H1 (cell line): ENCODE measurements around the gene GMPR2. TPM values are rescaled to one million over a fixed set of nuclear protein-coding genes. Genes with fewer than 3 reads are reported as not detected.

Experiments used
- GABPA ChIP-seq: IDR thresholded peaks from 2 replicates; pipeline ENCODE4 v1.6.1; 2011; ENCODE audit warnings: mild to moderate bottlenecking, low read length, moderate library complexity, borderline replicate concordance; ENCODE audit not compliant: insufficient read depth
- POLR2A ChIP-seq, 2 experiments: IDR thresholded peaks; 1 replicate in 1 of 2; 2 replicates in 1 of 2; pipeline ENCODE4 v1.6.1; 2011; ENCODE audit warnings: low read depth in 2 of 2, low read length in 2 of 2, mild to moderate bottlenecking in 2 of 2; ENCODE audit errors: control extremely low read depth in 1 of 2
- SAP30 ChIP-seq: fragments of 300-600 bp; sonication (generic); IDR thresholded peaks from 2 replicates; pipeline ENCODE4 v1.7.1; 2012; ENCODE audit warnings: low read length, moderate library complexity, mild to moderate bottlenecking, inconsistent platforms; ENCODE audit not compliant: insufficient read depth, insufficient replicate concordance
- polyA plus RNA-seq, 7 experiments: library from polyadenylated mRNA; depleted of rRNA in 3 of 7; stranded (reverse) in 5 of 7; unstranded in 2 of 7; fragments of >200 nt in 5 of 7; fragments of 200-250 nt in 2 of 7; gene quantifications; 1 replicate in 5 of 7; 2 replicates in 1 of 7; 4 replicates in 1 of 7; pipeline versions ENCODE4 v1.2.1 to v1.2.3, GENCODE V29; 2011 to 2013; ENCODE audit warnings: missing spikeins in 2 of 7, mixed read lengths in 2 of 7
- total RNA-seq: library from RNA; stranded (reverse); fragmentation: NEBNext Ultra II Directional; extraction: Animal tissue kit (Norgen Biotek cat#: 25700); gene quantifications from 2 replicates; pipeline ENCODE4 v1.2.1, GENCODE V29; 2021
- TF ChIP-seq, protein P1 (sequence below): fragments of 300-600 bp; sonication (generic); IDR thresholded peaks from 2 replicates; pipeline ENCODE4 v1.7.1; 2012; ENCODE audit warnings: low read length, moderate library complexity, mild to moderate bottlenecking, inconsistent platforms; ENCODE audit not compliant: insufficient replicate concordance

The GMPR2 gene
- total and polyA plus RNA-seq, 2 of the 8 experiments (the other 6 are each of a cell fraction or from before 2014, with no cell fraction given), result 61.6 to 85.3 TPM

DNA sequence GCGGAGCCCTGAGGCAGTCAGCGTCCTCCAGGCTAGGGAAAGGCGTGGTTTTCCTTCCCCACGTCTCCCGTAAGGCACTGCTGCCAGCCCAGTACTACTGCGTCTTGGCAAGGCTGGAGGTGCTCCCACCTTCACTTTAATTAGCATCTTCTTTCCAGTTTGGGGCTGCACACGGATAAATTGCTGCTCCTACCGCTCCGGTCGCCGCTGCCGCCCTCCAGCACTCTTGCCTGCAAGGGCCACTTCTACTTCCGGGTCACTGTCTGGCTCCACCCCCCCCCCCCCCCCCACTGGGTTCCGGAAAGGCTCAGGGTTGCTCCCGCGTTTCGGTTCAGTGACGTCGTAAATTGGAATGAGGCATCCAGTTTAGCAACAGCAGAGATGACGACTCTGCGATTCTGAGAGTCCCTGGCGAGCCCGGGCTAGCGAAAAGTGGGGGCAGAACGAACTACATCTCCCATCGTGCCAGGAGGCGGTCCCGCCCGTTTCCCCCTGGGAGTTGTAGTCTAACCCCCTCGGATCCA is 546 bp upstream of the GMPR2 start, which contains the start of gene NEDD8 (continued):
- TF ChIP-seq SAP30 (peak; percentile 43), GABPA (peak; percentile 73; the same call in 1 of the 2 replicates), POLR2A (IDR thresholded peaks at IDR 0.05; ENCODE audit: control extremely low read depth in 1 of 2, low read depth in 2 of 2, low read length in 2 of 2) (peak; percentile 17 to 41; a peak in 2 of 3 replicates)
- TF ChIP-seq, protein P1, sequence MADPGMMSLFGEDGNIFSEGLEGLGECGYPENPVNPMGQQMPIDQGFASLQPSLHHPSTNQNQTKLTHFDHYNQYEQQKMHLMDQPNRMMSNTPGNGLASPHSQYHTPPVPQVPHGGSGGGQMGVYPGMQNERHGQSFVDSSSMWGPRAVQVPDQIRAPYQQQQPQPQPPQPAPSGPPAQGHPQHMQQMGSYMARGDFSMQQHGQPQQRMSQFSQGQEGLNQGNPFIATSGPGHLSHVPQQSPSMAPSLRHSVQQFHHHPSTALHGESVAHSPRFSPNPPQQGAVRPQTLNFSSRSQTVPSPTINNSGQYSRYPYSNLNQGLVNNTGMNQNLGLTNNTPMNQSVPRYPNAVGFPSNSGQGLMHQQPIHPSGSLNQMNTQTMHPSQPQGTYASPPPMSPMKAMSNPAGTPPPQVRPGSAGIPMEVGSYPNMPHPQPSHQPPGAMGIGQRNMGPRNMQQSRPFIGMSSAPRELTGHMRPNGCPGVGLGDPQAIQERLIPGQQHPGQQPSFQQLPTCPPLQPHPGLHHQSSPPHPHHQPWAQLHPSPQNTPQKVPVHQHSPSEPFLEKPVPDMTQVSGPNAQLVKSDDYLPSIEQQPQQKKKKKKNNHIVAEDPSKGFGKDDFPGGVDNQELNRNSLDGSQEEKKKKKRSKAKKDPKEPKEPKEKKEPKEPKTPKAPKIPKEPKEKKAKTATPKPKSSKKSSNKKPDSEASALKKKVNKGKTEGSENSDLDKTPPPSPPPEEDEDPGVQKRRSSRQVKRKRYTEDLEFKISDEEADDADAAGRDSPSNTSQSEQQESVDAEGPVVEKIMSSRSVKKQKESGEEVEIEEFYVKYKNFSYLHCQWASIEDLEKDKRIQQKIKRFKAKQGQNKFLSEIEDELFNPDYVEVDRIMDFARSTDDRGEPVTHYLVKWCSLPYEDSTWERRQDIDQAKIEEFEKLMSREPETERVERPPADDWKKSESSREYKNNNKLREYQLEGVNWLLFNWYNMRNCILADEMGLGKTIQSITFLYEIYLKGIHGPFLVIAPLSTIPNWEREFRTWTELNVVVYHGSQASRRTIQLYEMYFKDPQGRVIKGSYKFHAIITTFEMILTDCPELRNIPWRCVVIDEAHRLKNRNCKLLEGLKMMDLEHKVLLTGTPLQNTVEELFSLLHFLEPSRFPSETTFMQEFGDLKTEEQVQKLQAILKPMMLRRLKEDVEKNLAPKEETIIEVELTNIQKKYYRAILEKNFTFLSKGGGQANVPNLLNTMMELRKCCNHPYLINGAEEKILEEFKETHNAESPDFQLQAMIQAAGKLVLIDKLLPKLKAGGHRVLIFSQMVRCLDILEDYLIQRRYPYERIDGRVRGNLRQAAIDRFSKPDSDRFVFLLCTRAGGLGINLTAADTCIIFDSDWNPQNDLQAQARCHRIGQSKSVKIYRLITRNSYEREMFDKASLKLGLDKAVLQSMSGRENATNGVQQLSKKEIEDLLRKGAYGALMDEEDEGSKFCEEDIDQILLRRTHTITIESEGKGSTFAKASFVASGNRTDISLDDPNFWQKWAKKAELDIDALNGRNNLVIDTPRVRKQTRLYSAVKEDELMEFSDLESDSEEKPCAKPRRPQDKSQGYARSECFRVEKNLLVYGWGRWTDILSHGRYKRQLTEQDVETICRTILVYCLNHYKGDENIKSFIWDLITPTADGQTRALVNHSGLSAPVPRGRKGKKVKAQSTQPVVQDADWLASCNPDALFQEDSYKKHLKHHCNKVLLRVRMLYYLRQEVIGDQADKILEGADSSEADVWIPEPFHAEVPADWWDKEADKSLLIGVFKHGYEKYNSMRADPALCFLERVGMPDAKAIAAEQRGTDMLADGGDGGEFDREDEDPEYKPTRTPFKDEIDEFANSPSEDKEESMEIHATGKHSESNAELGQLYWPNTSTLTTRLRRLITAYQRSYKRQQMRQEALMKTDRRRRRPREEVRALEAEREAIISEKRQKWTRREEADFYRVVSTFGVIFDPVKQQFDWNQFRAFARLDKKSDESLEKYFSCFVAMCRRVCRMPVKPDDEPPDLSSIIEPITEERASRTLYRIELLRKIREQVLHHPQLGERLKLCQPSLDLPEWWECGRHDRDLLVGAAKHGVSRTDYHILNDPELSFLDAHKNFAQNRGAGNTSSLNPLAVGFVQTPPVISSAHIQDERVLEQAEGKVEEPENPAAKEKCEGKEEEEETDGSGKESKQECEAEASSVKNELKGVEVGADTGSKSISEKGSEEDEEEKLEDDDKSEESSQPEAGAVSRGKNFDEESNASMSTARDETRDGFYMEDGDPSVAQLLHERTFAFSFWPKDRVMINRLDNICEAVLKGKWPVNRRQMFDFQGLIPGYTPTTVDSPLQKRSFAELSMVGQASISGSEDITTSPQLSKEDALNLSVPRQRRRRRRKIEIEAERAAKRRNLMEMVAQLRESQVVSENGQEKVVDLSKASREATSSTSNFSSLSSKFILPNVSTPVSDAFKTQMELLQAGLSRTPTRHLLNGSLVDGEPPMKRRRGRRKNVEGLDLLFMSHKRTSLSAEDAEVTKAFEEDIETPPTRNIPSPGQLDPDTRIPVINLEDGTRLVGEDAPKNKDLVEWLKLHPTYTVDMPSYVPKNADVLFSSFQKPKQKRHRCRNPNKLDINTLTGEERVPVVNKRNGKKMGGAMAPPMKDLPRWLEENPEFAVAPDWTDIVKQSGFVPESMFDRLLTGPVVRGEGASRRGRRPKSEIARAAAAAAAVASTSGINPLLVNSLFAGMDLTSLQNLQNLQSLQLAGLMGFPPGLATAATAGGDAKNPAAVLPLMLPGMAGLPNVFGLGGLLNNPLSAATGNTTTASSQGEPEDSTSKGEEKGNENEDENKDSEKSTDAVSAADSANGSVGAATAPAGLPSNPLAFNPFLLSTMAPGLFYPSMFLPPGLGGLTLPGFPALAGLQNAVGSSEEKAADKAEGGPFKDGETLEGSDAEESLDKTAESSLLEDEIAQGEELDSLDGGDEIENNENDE, result no peak
